ENCODE measurements around the gene LMTK3. TPM values are rescaled to one million over a fixed set of nuclear protein-coding genes. Genes with fewer than 3 reads are reported as not detected.

Gene LMTK3
- total and polyA plus RNA-seq, 2 of the 13 experiments (the other 11 are each of a cell fraction or from before 2014, with no cell fraction given) = 0.18 to 0.29 TPM

GRCh38 chr19:48558018-48558684 is 46.5 kb upstream of the LMTK3 start (continued):
- no peak for TF ChIP-seq ZNF597 (CRISPR knock-in tag; IDR thresholded peaks at IDR 0.05)
- 0 out of 2 replicates have a peak, but pooled peaks have one; percentile 34 for TF ChIP-seq NAIF1 (CRISPR knock-in tag; IDR thresholded peaks at IDR 0.05; ENCODE audit: borderline replicate concordance)
- no peak for TF ChIP-seq ZFP36L2 (CRISPR knock-in tag; IDR thresholded peaks at IDR 0.05)
- TF ChIP-seq, protein P1, sequence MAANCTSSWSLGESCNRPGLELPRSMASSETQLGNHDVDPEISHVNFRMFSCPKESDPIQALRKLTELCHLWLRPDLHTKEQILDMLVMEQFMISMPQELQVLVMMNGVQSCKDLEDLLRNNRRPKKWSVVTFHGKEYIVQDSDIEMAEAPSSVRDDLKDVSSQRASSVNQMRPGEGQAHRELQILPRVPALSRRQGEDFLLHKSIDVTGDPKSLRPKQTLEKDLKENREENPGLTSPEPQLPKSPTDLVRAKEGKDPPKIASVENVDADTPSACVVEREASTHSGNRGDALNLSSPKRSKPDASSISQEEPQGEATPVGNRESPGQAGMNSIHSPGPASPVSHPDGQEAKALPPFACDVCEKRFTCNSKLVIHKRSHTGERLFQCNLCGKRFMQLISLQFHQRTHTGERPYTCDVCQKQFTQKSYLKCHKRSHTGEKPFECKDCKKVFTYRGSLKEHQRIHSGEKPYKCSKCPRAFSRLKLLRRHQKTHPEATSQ (CRISPR knock-in tag; IDR thresholded peaks at IDR 0.05; ENCODE audit: borderline replicate concordance) = no peak; the same call in 1 of the 2 replicates
- peak; percentile 66; the same call in 1 of the 2 replicates for TF ChIP-seq YEATS4 (CRISPR knock-in tag; IDR thresholded peaks at IDR 0.05; ENCODE audit: borderline replicate concordance)
- peak; percentile 55; the same call in 1 of the 2 replicates for TF ChIP-seq ONECUT2 (CRISPR knock-in tag; IDR thresholded peaks at IDR 0.05)
- peak; percentile 79; the same call in 1 of the 2 replicates for TF ChIP-seq ARHGAP35 (CRISPR knock-in tag; IDR thresholded peaks at IDR 0.05; ENCODE audit: borderline replicate concordance)
- peak; percentile 64; the same call in 1 of the 2 replicates for TF ChIP-seq ZNF564 (CRISPR knock-in tag; IDR thresholded peaks at IDR 0.05)
- no peak for TF ChIP-seq PLRG1 (conservative IDR thresholded peaks at IDR 0.05)
- no peak for TF ChIP-seq ZNF773 (CRISPR knock-in tag; IDR thresholded peaks at IDR 0.05; ENCODE audit: borderline replicate concordance)
- TF ChIP-seq ZNF557 (CRISPR knock-in tag; IDR thresholded peaks at IDR 0.05) = no peak
- peak; percentile 89 for TF ChIP-seq ZSCAN9 (CRISPR knock-in tag; IDR thresholded peaks at IDR 0.05; ENCODE audit: borderline replicate concordance)
- TF ChIP-seq, protein P2, sequence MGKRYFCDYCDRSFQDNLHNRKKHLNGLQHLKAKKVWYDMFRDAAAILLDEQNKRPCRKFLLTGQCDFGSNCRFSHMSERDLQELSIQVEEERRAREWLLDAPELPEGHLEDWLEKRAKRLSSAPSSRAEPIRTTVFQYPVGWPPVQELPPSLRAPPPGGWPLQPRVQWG (CRISPR knock-in tag; IDR thresholded peaks at IDR 0.05; ENCODE audit: borderline replicate concordance, low read depth) = no peak
- peak; percentile 74 for TF ChIP-seq ZNF335 (CRISPR knock-in tag; IDR thresholded peaks at IDR 0.05)
- peak; percentile 88 for TF ChIP-seq MEF2D (CRISPR knock-in tag; IDR thresholded peaks at IDR 0.05)
- TF ChIP-seq ZXDC (CRISPR knock-in tag; IDR thresholded peaks at IDR 0.05) = no peak; the same call in 1 of the 2 replicates
- TF ChIP-seq NCOA1 (CRISPR knock-in tag; IDR thresholded peaks at IDR 0.05) = 0 out of 2 replicates have a peak, but pooled peaks have one; percentile 66
- no peak for TF ChIP-seq E2F2 (CRISPR knock-in tag; IDR thresholded peaks at IDR 0.05; ENCODE audit: borderline replicate concordance)
- TF ChIP-seq ZUFSP (CRISPR knock-in tag; IDR thresholded peaks at IDR 0.05; ENCODE audit: borderline replicate concordance) = no peak
- TF ChIP-seq SRSF4 (IDR thresholded peaks at IDR 0.05; ENCODE audit: low read depth, low read length, poor library complexity, severe bottlenecking) = no peak
- peak; percentile 71; the same call in 1 of the 2 replicates for TF ChIP-seq TGIF2 (CRISPR knock-in tag; IDR thresholded peaks at IDR 0.05)

Measured in HepG2 (cell line).